ENCODE results near the gene CENPE. TPM values are rescaled to one million over a fixed set of nuclear protein-coding genes. Genes with fewer than 3 reads are reported as not detected.
"Not testable (repeated sequence)": the region's sequence is repeated elsewhere in the genome, so short reads cannot be mapped to it uniquely, and the experiment has no call there.

The CENPE gene, protein sequence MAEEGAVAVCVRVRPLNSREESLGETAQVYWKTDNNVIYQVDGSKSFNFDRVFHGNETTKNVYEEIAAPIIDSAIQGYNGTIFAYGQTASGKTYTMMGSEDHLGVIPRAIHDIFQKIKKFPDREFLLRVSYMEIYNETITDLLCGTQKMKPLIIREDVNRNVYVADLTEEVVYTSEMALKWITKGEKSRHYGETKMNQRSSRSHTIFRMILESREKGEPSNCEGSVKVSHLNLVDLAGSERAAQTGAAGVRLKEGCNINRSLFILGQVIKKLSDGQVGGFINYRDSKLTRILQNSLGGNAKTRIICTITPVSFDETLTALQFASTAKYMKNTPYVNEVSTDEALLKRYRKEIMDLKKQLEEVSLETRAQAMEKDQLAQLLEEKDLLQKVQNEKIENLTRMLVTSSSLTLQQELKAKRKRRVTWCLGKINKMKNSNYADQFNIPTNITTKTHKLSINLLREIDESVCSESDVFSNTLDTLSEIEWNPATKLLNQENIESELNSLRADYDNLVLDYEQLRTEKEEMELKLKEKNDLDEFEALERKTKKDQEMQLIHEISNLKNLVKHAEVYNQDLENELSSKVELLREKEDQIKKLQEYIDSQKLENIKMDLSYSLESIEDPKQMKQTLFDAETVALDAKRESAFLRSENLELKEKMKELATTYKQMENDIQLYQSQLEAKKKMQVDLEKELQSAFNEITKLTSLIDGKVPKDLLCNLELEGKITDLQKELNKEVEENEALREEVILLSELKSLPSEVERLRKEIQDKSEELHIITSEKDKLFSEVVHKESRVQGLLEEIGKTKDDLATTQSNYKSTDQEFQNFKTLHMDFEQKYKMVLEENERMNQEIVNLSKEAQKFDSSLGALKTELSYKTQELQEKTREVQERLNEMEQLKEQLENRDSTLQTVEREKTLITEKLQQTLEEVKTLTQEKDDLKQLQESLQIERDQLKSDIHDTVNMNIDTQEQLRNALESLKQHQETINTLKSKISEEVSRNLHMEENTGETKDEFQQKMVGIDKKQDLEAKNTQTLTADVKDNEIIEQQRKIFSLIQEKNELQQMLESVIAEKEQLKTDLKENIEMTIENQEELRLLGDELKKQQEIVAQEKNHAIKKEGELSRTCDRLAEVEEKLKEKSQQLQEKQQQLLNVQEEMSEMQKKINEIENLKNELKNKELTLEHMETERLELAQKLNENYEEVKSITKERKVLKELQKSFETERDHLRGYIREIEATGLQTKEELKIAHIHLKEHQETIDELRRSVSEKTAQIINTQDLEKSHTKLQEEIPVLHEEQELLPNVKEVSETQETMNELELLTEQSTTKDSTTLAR (N-terminal part only)
- 10 to 100 TPM; 42.4 to 54.0 TPM for total RNA-seq

DNA sequence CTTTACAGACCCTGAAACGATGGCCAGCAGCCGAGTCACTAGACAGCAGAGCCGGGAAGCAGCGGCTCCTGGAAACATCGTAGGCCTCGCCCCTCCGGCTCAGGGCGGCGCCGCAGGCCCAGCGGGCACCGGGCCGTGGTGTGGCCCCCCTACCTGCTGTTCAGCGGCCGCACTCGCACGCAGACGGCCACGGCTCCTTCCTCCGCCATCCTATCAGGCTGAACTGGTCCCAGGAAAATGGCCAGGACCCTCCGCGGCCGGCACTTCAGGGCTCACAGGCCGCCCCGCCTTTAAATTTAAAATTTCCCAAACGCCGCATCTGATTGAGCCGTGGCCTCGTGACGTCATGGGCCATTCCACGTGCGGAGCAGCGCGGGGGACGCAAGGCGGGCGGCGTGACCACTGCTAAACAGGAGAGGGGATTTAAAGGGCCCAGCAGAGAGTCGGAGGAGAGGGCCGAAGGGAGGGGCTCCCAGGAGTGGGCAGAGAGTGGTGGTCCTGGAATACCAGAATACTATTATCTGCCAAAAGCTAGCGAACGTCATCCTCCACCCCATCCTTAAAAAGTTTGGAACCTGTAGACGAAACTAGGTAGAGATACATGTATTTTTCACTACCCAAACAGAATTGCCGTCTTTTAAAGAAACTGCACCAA is at the start of gene CENPE:
TSS of gene CENPE (minus strand) at position 233 of the 655 bp plus-strand sequence. CDS start at position 209, 24 bp downstream.
- DNase-seq, result peak; percentile 91
- peaks cover 13% of the 10 kb centered on the region for H3K36me3 Mint-ChIP-seq (ENCODE audit: low read depth)
- ChIA-PET CTCF (no interaction called here), POLR2A (no interaction called here)
- intact Hi-C loops (cut with DNase I, micrococcal nuclease), result loop anchor here in 1 of 2 experiments (2.0 to 5.0 kb wide), 2 partner anchors 299 to 329 kb away; partner anchors contain the start of gene CISD2
- peak within 1 kb of the TSS; percentile 92 for H3K4me3 Mint-ChIP-seq
- peak within 1 kb of the TSS; percentile 92 for H3K27ac Mint-ChIP-seq
- peak; percentile 88 for ATAC-seq
- peaks cover 7% of the 10 kb centered on the region for H3K27me3 Mint-ChIP-seq
- H3K4me1 Mint-ChIP-seq, result peaks cover 8% of the 10 kb centered on the region
- H3K9me3 Mint-ChIP-seq (ENCODE audit: low read depth), result no peaks in the 10 kb centered on the region

GRCh38 chr4:103244251-103244650 is 46.1 kb upstream of the CENPE start:
- intact Hi-C loops (cut with DNase I, micrococcal nuclease), result no loop called here
- ChIA-PET CTCF (interaction anchor here (0.5 kb wide), 1 partner anchor 142 kb away, joined by 3 read pairs; no protein-coding TSS in a partner anchor), POLR2A (interaction anchor here (0.6 kb wide), 1 partner anchor 531 kb away, joined by 4 read pairs; no protein-coding TSS in a partner anchor)
- Mint-ChIP-seq H3K9me3 (ENCODE audit: low read depth) (peaks cover 1% of the 10 kb centered on the region), H3K4me1 (no peaks in the 10 kb centered on the region), H3K4me3 (no peak overlapping the region), H3K36me3 (ENCODE audit: low read depth) (no peaks in the 10 kb centered on the region), H3K27ac (no peak overlapping the region), H3K27me3 (peaks cover 7% of the 10 kb centered on the region)
- no peak for ATAC-seq
- no peak for DNase-seq

GRCh38 chr4:103230938-103231337 is 32.8 kb upstream of the CENPE start:
- intact Hi-C loops (cut with DNase I, micrococcal nuclease); CTCF ChIA-PET; H3K4me3 Mint-ChIP-seq; ATAC-seq; H3K27ac Mint-ChIP-seq; H3K4me1 Mint-ChIP-seq; H3K9me3 Mint-ChIP-seq (ENCODE audit: low read depth); DNase-seq; H3K27me3 Mint-ChIP-seq; POLR2A ChIA-PET; H3K36me3 Mint-ChIP-seq (ENCODE audit: low read depth): not testable (repeated sequence)

GRCh38 chr4:103223556-103223955 is 25.4 kb upstream of the CENPE start:
- H3K27ac Mint-ChIP-seq; H3K9me3 Mint-ChIP-seq (ENCODE audit: low read depth); POLR2A ChIA-PET; ATAC-seq; intact Hi-C loops (cut with DNase I, micrococcal nuclease); CTCF ChIA-PET; H3K36me3 Mint-ChIP-seq (ENCODE audit: low read depth); H3K4me1 Mint-ChIP-seq; DNase-seq; H3K4me3 Mint-ChIP-seq: not testable (repeated sequence)
- peaks cover 16% of the 10 kb centered on the region for H3K27me3 Mint-ChIP-seq

DNA sequence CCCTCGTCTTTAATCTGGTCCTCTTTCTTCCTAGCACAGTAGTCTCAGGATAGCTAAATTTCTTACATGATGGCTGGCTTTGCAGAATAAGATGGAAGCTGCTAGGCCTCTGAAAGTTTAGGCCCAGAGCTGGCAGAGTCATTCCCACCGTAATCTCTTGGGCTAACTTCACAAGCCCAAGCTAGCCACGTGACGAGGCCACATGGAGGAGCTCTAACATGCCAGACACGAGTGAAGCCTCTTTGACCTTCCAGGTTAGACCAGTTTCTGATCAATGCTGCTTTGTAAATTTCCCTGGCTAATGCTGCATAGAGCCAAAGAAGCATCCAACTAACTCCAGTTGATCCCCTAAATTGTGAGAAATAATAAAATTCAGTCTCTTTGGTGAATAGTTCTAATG is 9.5 kb upstream of the CENPE start:
- ATAC-seq (no peak), DNase-seq (peak; percentile 9)
- Mint-ChIP-seq H3K4me3 (no peak overlapping the region), H3K9me3 (ENCODE audit: low read depth) (no peaks in the 10 kb centered on the region), H3K4me1 (peaks cover 4% of the 10 kb centered on the region), H3K36me3 (ENCODE audit: low read depth) (no peaks in the 10 kb centered on the region), H3K27me3 (peaks cover 3% of the 10 kb centered on the region), H3K27ac (no peak overlapping the region)
- ChIA-PET CTCF (no interaction called here), POLR2A (no interaction called here)
- intact Hi-C loops (cut with DNase I, micrococcal nuclease), result loop anchor here (5.0 to 10.0 kb wide), 3 partner anchors 577 to 727 kb away; no protein-coding TSS in a partner anchor

DNA sequence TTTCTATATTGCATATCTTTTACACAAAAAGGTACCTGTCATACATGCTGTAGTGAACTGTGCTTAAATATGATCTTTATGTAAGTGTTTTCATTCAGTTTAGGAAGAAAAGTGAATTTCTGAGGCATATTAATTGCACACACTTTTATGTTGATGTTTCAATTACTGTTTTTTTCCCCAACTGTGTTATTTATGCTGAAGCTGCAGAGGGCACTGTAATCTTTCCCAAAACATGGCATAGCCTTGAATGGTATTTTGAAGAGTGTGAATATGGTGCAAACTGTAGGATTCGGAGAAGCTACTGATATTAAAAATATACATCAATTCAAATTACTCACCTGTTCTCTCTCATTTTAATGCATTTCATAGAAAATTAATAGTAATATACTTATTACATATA is 6.0 kb upstream of the CENPE start:
- POLR2A ChIA-PET, result no interaction called here

DNA sequence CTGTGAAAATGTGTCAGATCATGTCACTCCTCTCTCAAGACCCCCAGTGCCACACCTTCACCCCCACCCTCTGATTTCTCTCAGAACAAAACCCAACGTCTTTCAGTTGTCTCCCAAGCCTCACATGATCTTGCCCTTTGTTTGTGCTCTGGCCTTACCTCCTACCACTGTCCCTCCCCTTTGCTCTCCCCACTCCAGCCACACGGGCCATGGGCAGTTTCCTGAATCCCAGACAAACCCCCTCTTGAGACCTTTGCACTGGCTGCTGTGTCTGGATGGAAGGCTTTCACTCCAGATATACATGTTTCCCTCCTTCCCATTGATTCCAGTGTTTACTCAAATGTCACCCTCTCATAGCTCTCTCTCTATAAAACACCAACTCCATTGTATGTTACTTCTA is 3.6 kb upstream of the CENPE start:
- ChIA-PET CTCF (no interaction called here), POLR2A (no interaction called here)
- H3K4me3 Mint-ChIP-seq, result no peak overlapping the region
- peaks cover 8% of the 10 kb centered on the region for H3K4me1 Mint-ChIP-seq
- no peak for DNase-seq
- intact Hi-C loops (cut with DNase I, micrococcal nuclease), result loop anchor here (10.0 kb wide), 2 partner anchors 583 to 733 kb away; no protein-coding TSS in a partner anchor
- H3K27ac Mint-ChIP-seq, result no peak overlapping the region
- ATAC-seq, result no peak
- H3K9me3 Mint-ChIP-seq (ENCODE audit: low read depth), result no peaks in the 10 kb centered on the region
- H3K27me3 Mint-ChIP-seq, result peaks cover 7% of the 10 kb centered on the region
- no peaks in the 10 kb centered on the region for H3K36me3 Mint-ChIP-seq (ENCODE audit: low read depth)

More for the DNA sequence above, 6.0 kb upstream of the CENPE start:
- no peak for DNase-seq
- ATAC-seq, result no peak
- CTCF ChIA-PET, result interaction anchor here (0.8 to 1.6 kb wide), 2 partner anchors 12 to 18 kb away, joined by 3 to 6 read pairs; no protein-coding TSS in a partner anchor
- Mint-ChIP-seq H3K4me1 (no peaks in the 10 kb centered on the region), H3K27ac (no peak overlapping the region), H3K27me3 (peaks cover 7% of the 10 kb centered on the region), H3K4me3 (no peak overlapping the region), H3K9me3 (ENCODE audit: low read depth) (no peaks in the 10 kb centered on the region), H3K36me3 (ENCODE audit: low read depth) (no peaks in the 10 kb centered on the region)
- intact Hi-C loops (cut with DNase I, micrococcal nuclease), result loop anchor here (10.0 kb wide), 2 partner anchors 581 to 731 kb away; no protein-coding TSS in a partner anchor

GRCh38 chr4:103201253-103201652 is 3.1 kb upstream of the CENPE start:
- Mint-ChIP-seq H3K27ac (no peak overlapping the region), H3K4me1 (peaks cover 8% of the 10 kb centered on the region), H3K9me3 (ENCODE audit: low read depth) (no peaks in the 10 kb centered on the region), H3K27me3 (peaks cover 7% of the 10 kb centered on the region), H3K36me3 (ENCODE audit: low read depth) (no peaks in the 10 kb centered on the region), H3K4me3 (no peak overlapping the region)
- no peak for ATAC-seq
- POLR2A ChIA-PET, result no interaction called here
- CTCF ChIA-PET, result no interaction called here
- intact Hi-C loops (cut with DNase I, micrococcal nuclease), result loop anchor here (10.0 kb wide), 2 partner anchors 584 to 734 kb away; no protein-coding TSS in a partner anchor
- no peak for DNase-seq

DNA sequence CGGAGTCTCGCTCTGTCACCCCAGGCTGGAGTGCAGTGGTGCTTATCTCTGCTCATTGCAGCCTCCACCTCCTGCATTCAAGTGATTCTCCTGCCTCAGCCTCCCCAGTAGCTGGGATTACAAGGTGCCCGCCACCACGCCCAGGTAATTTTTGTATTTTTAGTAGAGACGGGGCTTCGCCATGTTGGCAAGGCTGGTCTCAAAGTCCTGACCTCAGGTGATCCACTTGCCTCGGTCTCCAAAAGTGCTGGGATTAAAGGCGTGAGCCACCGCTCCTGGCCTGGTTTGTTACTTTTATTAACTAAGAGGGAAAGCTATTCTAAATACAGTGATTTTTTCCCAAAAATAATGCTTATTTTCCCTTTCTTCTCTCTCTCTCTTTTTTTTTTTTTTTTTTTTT is 866 bp upstream of the CENPE start:
- ChIA-PET POLR2A (no interaction called here), CTCF (no interaction called here)
- intact Hi-C loops (cut with DNase I, micrococcal nuclease), result loop anchor here in 1 of 2 experiments (2.0 to 5.0 kb wide), 2 partner anchors 298 to 330 kb away; partner anchors contain the start of gene CISD2
- ATAC-seq (no peak), DNase-seq (peak; percentile 5)
- H3K27ac Mint-ChIP-seq, result no peak overlapping the region
- H3K9me3 Mint-ChIP-seq (ENCODE audit: low read depth), result no peaks in the 10 kb centered on the region
- peaks cover 9% of the 10 kb centered on the region for H3K36me3 Mint-ChIP-seq (ENCODE audit: low read depth)
- H3K4me1 Mint-ChIP-seq, result peaks cover 8% of the 10 kb centered on the region
- peak overlapping the region; percentile 92 for H3K4me3 Mint-ChIP-seq
- peaks cover 7% of the 10 kb centered on the region for H3K27me3 Mint-ChIP-seq

DNA sequence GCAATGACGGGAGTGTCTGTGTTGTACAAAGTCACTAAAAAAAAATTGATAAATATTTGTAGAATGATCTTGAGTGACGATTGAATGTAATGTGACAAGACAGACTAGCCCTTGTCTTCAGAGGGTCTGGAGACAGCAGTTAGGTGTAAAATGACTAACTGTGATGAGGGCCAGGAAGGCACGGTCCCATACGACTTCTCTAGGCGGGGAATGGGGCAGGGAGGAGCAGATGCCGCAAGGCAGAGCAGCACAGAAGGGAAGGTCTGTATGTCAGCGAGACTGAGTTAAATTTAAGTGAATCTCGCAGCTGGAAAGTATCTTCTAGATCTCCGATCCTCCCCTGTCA is 405 bp downstream of the CENPE start:
- CTCF ChIA-PET, result interaction anchor here (0.9 kb wide), 1 partner anchor 107 kb away, joined by 3 read pairs; no protein-coding TSS in a partner anchor
- POLR2A ChIA-PET, result no interaction called here

More for the DNA sequence above, 405 bp downstream of the CENPE start:
- Mint-ChIP-seq H3K27me3 (peaks cover 7% of the 10 kb centered on the region), H3K27ac (peak overlapping the region; percentile 58), H3K4me3 (peak overlapping the region; percentile 92), H3K9me3 (ENCODE audit: low read depth) (no peaks in the 10 kb centered on the region), H3K4me1 (peaks cover 8% of the 10 kb centered on the region), H3K36me3 (ENCODE audit: low read depth) (peaks cover 14% of the 10 kb centered on the region)
- ATAC-seq, result peak; percentile 54
- no peak for DNase-seq
- intact Hi-C loops (cut with DNase I, micrococcal nuclease), result loop anchor here in 1 of 2 experiments (2.0 to 5.0 kb wide), 2 partner anchors 300 to 329 kb away; partner anchors contain the start of gene CISD2

Data from activated CD4-positive, alpha-beta T cell treated with anti-CD3 and anti-CD28 coated beads for 36 hours (primary cell).